Common myeloid progenitor, CD34-positive (primary cell): ENCODE data around the gene ARSG.
"Not testable (repeated sequence)": the region's sequence is repeated elsewhere in the genome, so short reads cannot be mapped to it uniquely, and the experiment has no call there.

ENCODE experiments used
- CTCF ChIA-PET: fragments of 350-600 bp; sonication (Branson Sonifier 250); formaldehyde crosslinking; loops from one replicate; lab custom pipeline; 2021; ENCODE audit warnings: antibody characterized with exemption; lab: Charles Lee
- POLR2A ChIA-PET: fragments of 350-600 bp; sonication (Branson Sonifier 250); formaldehyde crosslinking; loops from one replicate; lab custom pipeline; 2021; ENCODE audit warnings: antibody characterized with exemption; lab: Charles Lee
- DNase-seq, 3 donors: peaks; one replicate each; pipeline versions ENCODE4 v3.0.0 to v3.0.0-alpha.2; 2013
- H3K27ac ChIP-seq, 2 experiments: 1 replicate in 1 of 2; 2 replicates in 1 of 2; pipeline ENCODE4 v1.7.0; 2013; ENCODE audit warnings: inconsistent platforms in 2 of 2, low read length in 2 of 2, mild to moderate bottlenecking in 2 of 2, low read depth in 1 of 2, moderate library complexity in 1 of 2; ENCODE audit not compliant: severe bottlenecking in 2 of 2, insufficient read depth in 1 of 2, poor library complexity in 1 of 2
- H3K27me3 ChIP-seq, 5 experiments: replicated peaks in 2 of 5; 1 replicate in 3 of 5; 2 replicates in 2 of 5; pipeline versions ENCODE4 v1.6.1 to v1.7.0; 2013; ENCODE audit warnings: low read length in 4 of 5, mild to moderate bottlenecking in 2 of 5, moderate library complexity in 2 of 5, inconsistent platforms in 1 of 5; ENCODE audit not compliant: insufficient read depth in 5 of 5, control insufficient read depth in 4 of 5
- H3K36me3 ChIP-seq, 4 experiments: 1 replicate in 2 of 4; 2 replicates in 2 of 4; pipeline versions ENCODE4 v1.6.1 to v1.7.0; 2013; ENCODE audit warnings: low read length in 3 of 4, control low read depth in 1 of 4, mild to moderate bottlenecking in 1 of 4; ENCODE audit not compliant: control insufficient read depth in 4 of 4, insufficient read depth in 4 of 4
- H3K4me1 ChIP-seq, 4 experiments: 1 replicate in 3 of 4; 2 replicates in 1 of 4; pipeline versions ENCODE4 v1.6.1 to v1.7.1; 2013; ENCODE audit warnings: low read length in 3 of 4, mild to moderate bottlenecking in 3 of 4, control low read depth in 1 of 4, inconsistent platforms in 1 of 4, moderate library complexity in 1 of 4; ENCODE audit not compliant: control insufficient read depth in 4 of 4, insufficient read depth in 4 of 4; ENCODE audit errors: control extremely low read depth in 1 of 4
- H3K4me3 ChIP-seq, 7 experiments: 1 replicate in 4 of 7; 2 replicates in 3 of 7; pipeline versions ENCODE4 v1.5.1 to v1.7.0; 2013; ENCODE audit warnings: mild to moderate bottlenecking in 7 of 7, low read length in 6 of 7, moderate library complexity in 6 of 7, inconsistent platforms in 2 of 7, low read depth in 2 of 7, control low read depth in 1 of 7; ENCODE audit not compliant: insufficient read depth in 4 of 7, control insufficient read depth in 1 of 7; ENCODE audit errors: extremely low read depth in 1 of 7
- H3K9me3 ChIP-seq, 5 experiments: 1 replicate in 4 of 5; 2 replicates in 1 of 5; pipeline versions ENCODE4 v1.6.1 to v1.7.1; 2013; ENCODE audit warnings: low read length in 4 of 5, mild to moderate bottlenecking in 2 of 5, inconsistent platforms in 1 of 5, low read depth in 1 of 5, moderate library complexity in 1 of 5; ENCODE audit not compliant: control insufficient read depth in 4 of 5, insufficient read depth in 2 of 5; ENCODE audit errors: control extremely low read depth in 1 of 5
- WGBS: methylation state at CpG from one replicate; pipeline ENCODE4 v1.1.5; 2013; ENCODE audit not compliant: insufficient coverage; 5-methylcytosine and 5-hydroxymethylcytosine counted together

ARSG gene

DNA sequence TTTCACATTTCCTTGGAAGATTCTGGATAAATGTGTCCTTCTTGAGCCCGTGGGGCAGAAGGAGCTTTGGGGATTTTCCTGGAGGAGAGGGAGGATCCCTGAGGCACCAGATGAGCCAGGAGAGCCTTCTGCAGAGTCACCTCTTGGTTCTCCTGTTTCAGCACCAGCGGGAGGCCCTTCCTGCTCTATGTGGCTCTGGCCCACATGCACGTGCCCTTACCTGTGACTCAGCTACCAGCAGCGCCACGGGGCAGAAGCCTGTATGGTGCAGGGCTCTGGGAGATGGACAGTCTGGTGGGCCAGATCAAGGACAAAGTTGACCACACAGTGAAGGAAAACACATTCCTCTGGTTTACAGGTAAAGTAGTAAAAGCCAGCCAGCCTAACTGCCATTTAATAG is 77.1 kb downstream of the ARSG start:
- H3K4me1 ChIP-seq, result no peaks in the 10 kb centered on the region
- H3K27ac ChIP-seq, result no peak overlapping the region
- DNase-seq, result no peak
- POLR2A ChIA-PET, result no interaction called here
- 94% methylated on average over 4 of the region's 5 CpGs for WGBS
- peaks cover 0 to 4% (median 3%) of the 10 kb centered on the region in 5 experiments for H3K27me3 ChIP-seq
- H3K36me3 ChIP-seq, result no peaks in the 10 kb centered on the region
- no peaks in the 10 kb centered on the region for H3K9me3 ChIP-seq
- CTCF ChIA-PET, result interaction anchor here (1.0 kb wide), 1 partner anchor 8 kb away, joined by 3 read pairs; no protein-coding TSS in a partner anchor
- no peak overlapping the region for H3K4me3 ChIP-seq

DNA sequence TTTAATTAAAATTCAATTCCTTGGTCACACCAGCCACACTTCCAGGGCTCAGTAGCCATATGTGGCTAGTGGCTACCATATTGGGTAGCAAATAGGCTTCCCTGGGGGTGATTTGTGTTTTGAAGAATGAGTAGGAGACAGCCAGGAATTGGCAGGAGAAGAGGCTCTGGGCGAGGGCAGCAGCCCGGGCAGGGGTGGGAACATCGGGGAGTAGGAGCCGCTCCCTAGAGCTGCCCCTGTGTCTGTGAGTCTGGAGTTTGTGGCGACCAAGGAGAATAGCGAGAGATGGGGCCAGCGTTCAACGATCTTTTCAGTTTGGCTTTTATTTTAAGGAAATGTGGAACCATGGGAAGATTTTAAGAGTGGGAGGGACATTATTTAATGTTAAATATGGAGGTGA is 84.3 kb downstream of the ARSG start:
- 70% methylated on average over 4 of the region's 8 CpGs for WGBS
- peaks cover 0 to 1% (median 0%) of the 10 kb centered on the region in 5 experiments for H3K27me3 ChIP-seq
- no peak for DNase-seq
- H3K4me3 ChIP-seq, result no peak overlapping the region
- ChIA-PET POLR2A (interaction anchor here (0.7 kb wide), 1 partner anchor 403 kb away, joined by 3 read pairs; no protein-coding TSS in a partner anchor), CTCF (no interaction called here)
- no peaks in the 10 kb centered on the region for H3K9me3 ChIP-seq
- no peak overlapping the region for H3K27ac ChIP-seq
- no peaks in the 10 kb centered on the region for H3K36me3 ChIP-seq
- peaks cover 0 to 6% (median 0%) of the 10 kb centered on the region in 4 experiments for H3K4me1 ChIP-seq

DNA sequence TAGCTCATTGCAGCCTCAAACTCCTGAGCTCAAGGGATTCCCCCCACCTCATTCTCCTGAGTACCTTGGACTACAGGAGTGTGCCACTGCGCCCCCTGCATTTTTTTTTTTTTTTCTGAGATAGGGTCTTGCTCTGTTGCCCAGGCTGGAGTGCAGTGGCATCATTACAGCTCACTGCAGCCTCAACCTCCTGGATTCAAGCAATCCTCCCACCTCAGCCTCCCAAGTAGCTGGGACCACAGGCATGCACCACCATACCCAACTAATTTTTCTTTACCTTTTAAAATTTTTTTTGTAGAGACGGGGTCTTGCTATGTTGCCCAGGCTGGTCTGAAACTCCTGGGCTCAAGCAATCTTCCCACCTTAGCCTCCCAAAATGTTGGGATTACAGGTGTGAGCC is 84.9 kb downstream of the ARSG start:
- H3K27me3 ChIP-seq, H3K4me1 ChIP-seq, H3K4me3 ChIP-seq, H3K27ac ChIP-seq, H3K36me3 ChIP-seq, CTCF ChIA-PET, DNase-seq, H3K9me3 ChIP-seq: not testable (repeated sequence)
- no CpG with 5 or more reads among the region's 2 CpGs for WGBS
- POLR2A ChIA-PET, result interaction anchor here (0.7 kb wide), 1 partner anchor 404 kb away, joined by 3 read pairs; no protein-coding TSS in a partner anchor

DNA sequence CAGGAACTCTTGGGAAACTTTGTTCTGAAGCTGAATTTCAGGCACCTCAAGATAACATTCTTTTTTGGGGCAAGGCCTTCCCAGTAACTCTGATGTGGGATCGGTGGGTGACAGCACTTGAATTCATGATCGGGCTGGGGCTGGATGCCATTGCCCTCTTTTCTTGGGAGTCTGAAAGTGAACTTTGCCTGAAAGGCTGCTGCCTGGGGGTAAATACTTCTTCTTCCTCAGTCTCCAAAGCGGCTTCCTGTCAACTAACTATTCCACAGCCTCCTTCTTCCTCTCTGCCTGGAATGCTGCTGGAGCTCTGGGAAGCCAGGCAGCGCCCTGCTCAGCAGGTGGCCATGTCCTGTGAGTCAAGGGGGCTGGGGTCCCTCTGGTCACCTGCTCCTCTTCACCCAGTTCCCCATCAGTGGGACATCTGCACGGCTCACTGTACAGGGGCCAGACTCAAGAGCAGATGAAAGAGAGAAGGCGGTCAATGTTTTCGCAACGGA is 86.5 kb downstream of the ARSG start:
- Histone ChIP-seq H3K27ac (no peak overlapping the region), H3K4me1 (peaks cover 0 to 6% (median 0%) of the 10 kb centered on the region in 4 experiments), H3K4me3 (no peak overlapping the region), H3K9me3 (no peaks in the 10 kb centered on the region), H3K27me3 (peaks cover 0 to 1% (median 0%) of the 10 kb centered on the region in 5 experiments), H3K36me3 (no peaks in the 10 kb centered on the region)
- WGBS, result 85% methylated on average over 7 of the region's 8 CpGs
- POLR2A ChIA-PET, result interaction anchor here (0.6 kb wide), 1 partner anchor 214 kb away, joined by 3 read pairs; no protein-coding TSS in a partner anchor
- CTCF ChIA-PET, result no interaction called here
- DNase-seq, result no peak

DNA sequence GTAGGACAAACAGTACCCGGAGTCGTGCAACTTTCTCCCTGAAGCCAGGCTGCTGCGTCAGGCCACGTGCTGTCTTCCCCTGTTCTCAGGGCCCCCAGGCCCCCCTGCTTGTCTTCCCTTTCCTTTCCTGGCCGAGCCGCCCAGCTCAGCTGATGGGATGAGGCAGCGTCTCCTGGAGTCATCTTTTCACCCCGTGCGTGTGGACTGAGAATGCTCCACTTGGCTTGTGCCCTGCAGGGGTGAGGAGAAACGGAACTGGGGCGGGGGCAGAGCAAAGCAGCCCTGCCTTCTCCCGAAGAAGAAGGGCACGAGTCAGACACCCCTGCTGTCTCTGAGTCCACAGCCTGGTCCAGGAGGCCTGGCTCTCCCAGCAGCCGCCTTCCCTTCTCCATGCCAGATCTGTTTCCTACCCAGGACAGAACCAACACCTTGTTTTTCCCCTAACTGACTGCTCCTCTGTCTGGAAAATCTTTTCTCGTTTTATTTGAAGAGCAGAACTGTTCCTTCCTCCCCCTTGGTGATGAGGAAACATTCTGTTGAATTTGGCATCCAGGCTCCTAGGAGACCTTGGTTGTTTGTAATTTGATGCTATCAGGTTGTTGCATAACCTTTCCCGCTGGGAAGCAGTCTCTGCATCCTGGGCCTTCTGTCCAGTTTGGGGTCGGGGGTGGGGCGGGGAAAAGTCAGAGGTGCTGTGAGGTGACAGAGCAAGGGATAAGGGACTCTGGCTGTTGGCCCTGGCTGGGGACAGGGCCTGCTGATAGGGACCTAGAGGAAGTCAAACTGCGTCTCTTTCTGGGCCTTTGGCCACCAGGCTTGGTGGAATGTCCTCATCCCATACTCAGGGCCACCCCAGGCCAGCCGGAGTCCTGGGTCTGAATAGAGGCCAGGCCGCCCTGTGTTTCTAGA is 87.2 kb downstream of the ARSG start:
- Histone ChIP-seq H3K27ac (no peak overlapping the region), H3K9me3 (no peaks in the 10 kb centered on the region), H3K27me3 (peaks cover 0 to 4% (median 0%) of the 10 kb centered on the region in 5 experiments), H3K4me3 (no peak overlapping the region), H3K4me1 (peaks cover 0 to 6% (median 0%) of the 10 kb centered on the region in 4 experiments), H3K36me3 (no peaks in the 10 kb centered on the region)
- peak in 1 of 3 donors; percentile 19 for DNase-seq
- ChIA-PET CTCF (no interaction called here), POLR2A (interaction anchor here (0.6 kb wide), 1 partner anchor 214 kb away, joined by 3 read pairs; no protein-coding TSS in a partner anchor)
- WGBS, result 69% methylated on average over 17 of the region's 21 CpGs

DNA sequence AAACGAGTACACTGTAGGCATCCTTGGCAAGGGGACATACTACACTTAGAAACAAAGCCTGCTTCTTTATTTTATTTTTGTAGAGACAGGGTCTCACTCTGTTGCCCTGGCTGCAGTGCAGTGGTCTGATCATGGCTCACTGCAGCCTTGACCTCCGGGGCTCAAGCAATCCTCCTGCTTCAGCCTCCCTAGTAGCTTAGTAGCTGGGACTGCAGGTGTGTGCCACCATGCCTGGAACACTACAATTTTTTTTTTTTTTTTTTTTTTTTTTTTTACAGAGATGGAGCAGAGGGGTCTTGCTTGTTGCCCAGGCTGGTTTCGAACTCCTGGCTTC is 87.8 kb downstream of the ARSG start:
- ChIA-PET POLR2A (no interaction called here), CTCF (no interaction called here)
- Histone ChIP-seq H3K4me1 (peaks cover 0 to 6% (median 0%) of the 10 kb centered on the region in 4 experiments), H3K4me3 (no peak overlapping the region), H3K9me3 (no peaks in the 10 kb centered on the region), H3K36me3 (no peaks in the 10 kb centered on the region), H3K27me3 (peaks cover 0 to 4% (median 0%) of the 10 kb centered on the region in 5 experiments), H3K27ac (no peak overlapping the region)
- 100% methylated on average over 2 of the region's 3 CpGs for WGBS
- no peak for DNase-seq
